GM12878 (cell line): Measurements from ENCODE around the gene PNMT. TPM values are rescaled to one million over a fixed set of nuclear protein-coding genes. Genes with fewer than 3 reads are reported as not detected.

Experiments
- ATAC-seq: fragments of 200-7000 bp; cut with Tn5 transposase; 3 replicates; pipeline ENCODE4 v1.9.1; 2020; ENCODE audit warnings: mild to moderate bottlenecking, moderate library complexity
- BruUV-seq: library from RNA; stranded (reverse); fragments of 400-500 nt; replicated peaks from 2 replicates; lab custom pipeline; 2021; lab: Mats Ljungman, UMichigan
- CTCF ChIA-PET: fragments of 300-600 bp; sonication (Branson Sonifier 250); formaldehyde crosslinking; extraction: SDS; loops from one replicate; lab custom pipeline; 2021; ENCODE audit warnings: inconsistent platforms; lab: Yijun Ruan, JAX
- POLR2A ChIA-PET: fragments of 350-600 bp; formaldehyde crosslinking; extraction: SDS; loops from one replicate; lab custom pipeline; 2021; ENCODE audit warnings: inconsistent platforms; lab: Charles Lee
- RAD21 ChIA-PET: fragments of 300-600 bp; sonication (Branson Sonifier 250); formaldehyde crosslinking; loops from one replicate; lab custom pipeline; 2023; ENCODE audit warnings: antibody characterized with exemption; ENCODE audit not compliant: unreplicated experiment; lab: Charles Lee
- SMC1A ChIA-PET: fragments of 300-600 bp; sonication (Branson Sonifier 250); formaldehyde crosslinking; loops from one replicate; lab custom pipeline; 2023; ENCODE audit not compliant: unreplicated experiment, uncharacterized antibody; lab: Charles Lee
- DNase-seq: peaks from one replicate; pipeline ENCODE4 v3.0.0-alpha.2; 2011; ENCODE audit warnings: low read depth, low spot score
- FAIRE-seq: peaks from 3 replicates; lab custom pipeline; 2011; peaks lifted over from hg19 to GRCh38; lab: Jason Lieb, UNC
- H2AFZ ChIP-seq: 2 replicates; pipeline ENCODE4 v1.6.0; 2011; ENCODE audit warnings: low read depth, low read length, control low read depth; ENCODE audit not compliant: control insufficient read depth
- H3K27ac ChIP-seq: 2 replicates; pipeline ENCODE4 v1.5.1; 2011; ENCODE audit warnings: control low read depth; ENCODE audit not compliant: control insufficient read depth, insufficient read depth
- H3K27me3 ChIP-seq, 2 experiments: replicated peaks in 1 of 2; 2 replicates each; pipeline versions ENCODE4 v1.6.0 to v1.6.1; 2011; ENCODE audit warnings: low read length in 1 of 2; ENCODE audit not compliant: control insufficient read depth in 2 of 2, insufficient read depth in 2 of 2
- H3K36me3 ChIP-seq, 2 experiments: 2 replicates each; pipeline ENCODE4 v1.5.1; 2011; ENCODE audit warnings: low read length in 1 of 2; ENCODE audit not compliant: control insufficient read depth in 2 of 2, insufficient read depth in 2 of 2
- H3K4me1 ChIP-seq: 2 replicates; pipeline ENCODE4 v1.6.1; 2011; ENCODE audit warnings: mild to moderate bottlenecking, low read length, moderate library complexity, mixed read lengths; ENCODE audit not compliant: control insufficient read depth, insufficient read depth
- H3K4me2 ChIP-seq: 2 replicates; pipeline ENCODE4 v1.6.0; 2011; ENCODE audit warnings: control low read depth; ENCODE audit not compliant: control insufficient read depth, insufficient read depth
- H3K4me3 ChIP-seq: fragments of 200-600 bp; sonication (generic); 2 replicates; pipeline ENCODE4 v1.5.1; 2016
- H3K79me2 ChIP-seq: 2 replicates; pipeline ENCODE4 v1.6.0; 2011; ENCODE audit warnings: low read length; ENCODE audit not compliant: control insufficient read depth, insufficient read depth
- H3K9ac ChIP-seq: 2 replicates; pipeline ENCODE4 v1.8.0; 2011; ENCODE audit warnings: low read length, control low read depth, mixed read lengths; ENCODE audit not compliant: control insufficient read depth, insufficient read depth
- H3K9me3 ChIP-seq: replicated peaks from 3 replicates; pipeline ENCODE4 v1.5.1; 2011; ENCODE audit warnings: mild to moderate bottlenecking, low read length; ENCODE audit not compliant: control insufficient read depth, insufficient read depth
- H4K20me1 ChIP-seq: 2 replicates; pipeline ENCODE4 v1.6.0; 2011; ENCODE audit not compliant: control insufficient read depth, insufficient read depth
- BMI1 ChIP-seq: fragments of 450-650 bp; IDR thresholded peaks from 2 replicates; pipeline ENCODE4 v1.6.1; 2016; ENCODE audit warnings: mild to moderate bottlenecking, moderate library complexity, borderline replicate concordance
- CBX3 ChIP-seq: fragments of 200-600 bp; sonication (generic); IDR thresholded peaks from 2 replicates; pipeline ENCODE4 v1.6.1; 2016; ENCODE audit warnings: low read depth, borderline replicate concordance
- CBX5 ChIP-seq: sonication (generic); IDR thresholded peaks from 2 replicates; pipeline ENCODE4 v1.6.1; 2016; ENCODE audit warnings: low read depth, moderate library complexity, mild to moderate bottlenecking, inconsistent platforms
- CHD1 ChIP-seq: IDR thresholded peaks from 2 replicates; pipeline ENCODE4 v1.6.1; 2012; ENCODE audit warnings: low read depth, low read length, improper control_type of control experiment
- CTCF ChIP-seq, 3 experiments: IDR thresholded peaks in 2 of 3; conservative IDR thresholded peaks in 1 of 3; 2 replicates each; pipeline ENCODE4 v1.5.1; 2011; ENCODE audit warnings: low read depth in 3 of 3, low read length in 3 of 3, mild to moderate bottlenecking in 3 of 3, control low read depth in 2 of 3, moderate library complexity in 2 of 3, inconsistent platforms in 1 of 3, mixed read lengths in 1 of 3; ENCODE audit not compliant: control insufficient read depth in 2 of 3, insufficient read depth in 1 of 3; ENCODE audit errors: extremely low read depth in 1 of 3
- GABPA ChIP-seq: IDR thresholded peaks from 2 replicates; pipeline ENCODE4 v1.6.1; 2014; ENCODE audit warnings: antibody characterized with exemption, low read depth, mild to moderate bottlenecking, inconsistent platforms
- MEF2B ChIP-seq: fragments of 450-650 bp; IDR thresholded peaks from 2 replicates; pipeline ENCODE4 v1.6.1; 2018; ENCODE audit warnings: mild to moderate bottlenecking, moderate library complexity; ENCODE audit not compliant: partially characterized antibody, poor library complexity, severe bottlenecking
- NBN ChIP-seq: fragments of 450-650 bp; IDR thresholded peaks from 2 replicates; pipeline ENCODE4 v1.6.1; 2016
- NR2C2 ChIP-seq: IDR thresholded peaks from 2 replicates; pipeline ENCODE4 v1.6.1; 2011; ENCODE audit warnings: borderline replicate concordance, low read depth; ENCODE audit not compliant: control insufficient read depth, insufficient read length
- PAX8 ChIP-seq: fragments of 450-650 bp; IDR thresholded peaks from 2 replicates; pipeline ENCODE4 v1.6.1; 2017; ENCODE audit warnings: mild to moderate bottlenecking, moderate library complexity
- PKNOX1 ChIP-seq: fragments of 450-650 bp; IDR thresholded peaks from 2 replicates; pipeline ENCODE4 v1.6.1; 2016; ENCODE audit warnings: mild to moderate bottlenecking
- RCOR1 ChIP-seq: conservative IDR thresholded peaks from 2 replicates; pipeline ENCODE4 v1.6.1; 2012; ENCODE audit warnings: low read depth, low read length, improper control_type of control experiment
- REST ChIP-seq: IDR thresholded peaks from 2 replicates; pipeline ENCODE4 v1.6.1; 2012; ENCODE audit warnings: mild to moderate bottlenecking, low read depth, low read length
- RFX5 ChIP-seq: IDR thresholded peaks from 2 replicates; pipeline ENCODE4 v1.6.1; 2011; ENCODE audit warnings: low read depth, low read length, improper control_type of control experiment
- TAF1 ChIP-seq: IDR thresholded peaks from 2 replicates; pipeline ENCODE4 v1.6.1; 2011; ENCODE audit warnings: mild to moderate bottlenecking, low read depth, low read length, borderline replicate concordance
- WGBS: methylation state at CpG from one replicate; pipeline ENCODE4 v1.1.6; 2016; ENCODE audit warnings: low lambda C conversion rate; ENCODE audit not compliant: insufficient replicate concordance, insufficient coverage; ENCODE audit errors: missing lambda C conversion rate; 5-methylcytosine and 5-hydroxymethylcytosine counted together
- in situ Hi-C: fragments of 300-500 bp; cut with MboI; formaldehyde crosslinking; loops from 9 replicates; pipeline ENCODE4 v1.14.3; 2018; ENCODE audit warnings: mixed read lengths
- intact Hi-C: fragments of 100-400 bp; cut with micrococcal nuclease; formaldehyde crosslinking; loops from one replicate; pipeline ENCODE4 v1.14.2; 2022; ENCODE audit not compliant: unreplicated experiment
- polyA plus RNA-seq, 11 experiments: library from polyadenylated mRNA; depleted of rRNA in 4 of 11; unstranded in 6 of 11; stranded (reverse) in 5 of 11; fragments of >200 nt; fragmentation: Nextera tagmentation in 4 of 11; fragmentation: Illumina TruSeq in 1 of 11; extraction: Ambion mirVana in 4 of 11; extraction: Trizol in 1 of 11; gene quantifications; 1 replicate in 1 of 11; 2 replicates in 10 of 11; pipeline versions ENCODE4 v1.2.1 to v1.2.3, GENCODE V29; 2011 to 2016; ENCODE audit warnings: inconsistent platforms in 2 of 11, missing spikeins in 2 of 11, low read depth in 1 of 11
- total RNA-seq, 4 experiments: library from RNA; depleted of rRNA in 3 of 4; stranded (reverse); fragments of >200 nt in 3 of 4; fragmentation: Illumina TruSeq in 1 of 4; extraction: Trizol in 1 of 4; gene quantifications; 2 replicates each; pipeline versions ENCODE4 v1.2.1 to v1.2.3, GENCODE V29; 2013 to 2021

The PNMT gene
- total and polyA plus RNA-seq, 10 of the 15 experiments (the other 5 are each of a cell fraction or from before 2014, with no cell fraction given) = not detected

- H3K27me3 ChIP-seq = no peaks in the 10 kb centered on the region
- H3K4me1 ChIP-seq = peaks cover 20% of the 10 kb centered on the region
- H3K9me3 ChIP-seq = no peaks in the 10 kb centered on the region
- BruUV-seq = no TSS peak
- H4K20me1 ChIP-seq = peaks cover 3% of the 10 kb centered on the region; the same call in 1 of the 2 replicates
- H3K27ac ChIP-seq = no peak overlapping the region
- in situ Hi-C loops = no loop called here
- H3K4me3 ChIP-seq = no peak overlapping the region
- DNase-seq = no peak
- 71% methylated on average over 2 of the region's 2 CpGs for WGBS
- TF ChIP-seq RFX5 (no peak), CBX3 (no peak), RCOR1 (no peak), CHD1 (no peak), TAF1 (no peak), NR2C2 (no peak), NBN (no peak), PKNOX1 (no peak), PAX8 (no peak), CTCF (IDR thresholded peaks at IDR 0.05 in 2 of 3, conservative IDR thresholded peaks at IDR 0.05 in 1 of 3; ENCODE audit: control insufficient read depth in 2 of 3, extremely low read depth in 1 of 3, insufficient read depth in 1 of 3, low read depth in 3 of 3, low read length in 3 of 3) (no peak), REST (no peak), GABPA (no peak), CBX5 (no peak), BMI1 (no peak), MEF2B (no peak)
- TF ChIP-seq, all 136 proteins: peak for 0
- H2AFZ ChIP-seq = no peak overlapping the region
- SMC1A ChIA-PET = interaction anchor here (0.5 to 0.9 kb wide), 2 partner anchors 29 to 91 kb away, joined by 3 read pairs; partner anchors contain the start of genes MIEN1 and PNMT
- H3K9ac ChIP-seq = no peak overlapping the region
- FAIRE-seq (no peak), ATAC-seq (no peak)
- intact Hi-C loops = loop anchor here (5.0 kb wide), 1 partner anchor 113 kb away; no protein-coding TSS in a partner anchor
- RAD21 ChIA-PET = interaction anchor here (0.7 kb wide), 1 partner anchor 41 kb away, joined by 3 read pairs; no protein-coding TSS in a partner anchor
- no peaks in the 10 kb centered on the region; a peak in 1 of 4 replicates for H3K36me3 ChIP-seq
- POLR2A ChIA-PET = no interaction called here
- H3K79me2 ChIP-seq = peaks cover 39% of the 10 kb centered on the region
- CTCF ChIA-PET = interaction anchor here (0.9 to 15.5 kb wide), 3 partner anchors 13 to 32 kb away, joined by 4 to 225 read pairs (median 63); no protein-coding TSS in a partner anchor
- peak overlapping the region; percentile 94 for H3K4me2 ChIP-seq
These were observed 29.2 kb upstream of the PNMT start for GRCh38 chr17:39639043-39639442.
